Prostate gland (tissue), 2 donors: ENCODE results near the gene RNF4. TPM values are rescaled to one million over a fixed set of nuclear protein-coding genes. Genes with fewer than 3 reads are reported as not detected.
"Not testable (repeated sequence)": the region's sequence is repeated elsewhere in the genome, so short reads cannot be mapped to it uniquely, and the experiment has no call there.

ENCODE experiments used
- DNase-seq: peaks from one replicate; pipeline ENCODE4 v3.0.0-alpha.2; 2019; ENCODE audit warnings: low spot score
- H3K27ac ChIP-seq, 2 donors: fragments of 200-600 bp; sonication (generic); 2 replicates each; pipeline ENCODE4 v1.5.1; 2017 to 2019
- H3K27me3 ChIP-seq: fragments of 200-600 bp; sonication (generic); replicated peaks from 2 replicates; pipeline ENCODE4 v1.5.1; 2019; ENCODE audit not compliant: insufficient read depth
- H3K36me3 ChIP-seq, 2 donors: fragments of 200-600 bp; sonication (generic); 1 replicate in 1 of 2; 2 replicates in 1 of 2; pipeline versions ENCODE4 v1.5.1 to v1.8.1; 2017 to 2019
- H3K4me1 ChIP-seq: fragments of 200-600 bp; sonication (generic); replicated peaks from 2 replicates; pipeline ENCODE4 v1.5.1; 2019
- H3K4me3 ChIP-seq, 2 donors: fragments of 200-600 bp; sonication (generic); 2 replicates each; pipeline ENCODE4 v1.5.1; 2017 to 2019
- H3K9me3 ChIP-seq: fragments of 200-600 bp; sonication (generic); 2 replicates; pipeline ENCODE4 v1.5.1; 2017
- POLR2A ChIP-seq: fragments of 450-650 bp; IDR thresholded peaks from one replicate; pipeline ENCODE4 v1.6.1; 2016; ENCODE audit warnings: antibody characterized with exemption, mild to moderate bottlenecking
- POLR2AphosphoS5 ChIP-seq: sonication (generic); formaldehyde crosslinking; IDR thresholded peaks from one replicate; pipeline ENCODE4 v1.6.1; 2017; ENCODE audit warnings: antibody characterized with exemption
- WGBS: methylation state at CpG from one replicate; pipeline ENCODE4 v1.1.5; 2018; 5-methylcytosine and 5-hydroxymethylcytosine counted together
- intact Hi-C: fragments of 100-400 bp; cut with DNase I; formaldehyde crosslinking; loops from one replicate; pipeline ENCODE4 v1.14.2; 2022
- total RNA-seq, 2 donors: library from RNA; depleted of rRNA; stranded (reverse); fragments of >200 nt; gene quantifications; one replicate each; pipeline ENCODE4 v1.1.0, GENCODE V29; 2016
- TF ChIP-seq, protein P1 (sequence below), 4 experiments: fragments of 200-600 bp in 2 of 4; fragments of 450-650 bp in 2 of 4; sonication (generic) in 2 of 4; IDR thresholded peaks; 1 replicate in 3 of 4; 2 replicates in 1 of 4; pipeline ENCODE4 v1.5.1; 2016 to 2019; ENCODE audit warnings: antibody characterized with exemption in 4 of 4, mild to moderate bottlenecking in 2 of 4, moderate library complexity in 2 of 4

The RNF4 gene
- total RNA-seq, 2 donors from 2014 or later = 33.9 to 56.1 TPM

DNA sequence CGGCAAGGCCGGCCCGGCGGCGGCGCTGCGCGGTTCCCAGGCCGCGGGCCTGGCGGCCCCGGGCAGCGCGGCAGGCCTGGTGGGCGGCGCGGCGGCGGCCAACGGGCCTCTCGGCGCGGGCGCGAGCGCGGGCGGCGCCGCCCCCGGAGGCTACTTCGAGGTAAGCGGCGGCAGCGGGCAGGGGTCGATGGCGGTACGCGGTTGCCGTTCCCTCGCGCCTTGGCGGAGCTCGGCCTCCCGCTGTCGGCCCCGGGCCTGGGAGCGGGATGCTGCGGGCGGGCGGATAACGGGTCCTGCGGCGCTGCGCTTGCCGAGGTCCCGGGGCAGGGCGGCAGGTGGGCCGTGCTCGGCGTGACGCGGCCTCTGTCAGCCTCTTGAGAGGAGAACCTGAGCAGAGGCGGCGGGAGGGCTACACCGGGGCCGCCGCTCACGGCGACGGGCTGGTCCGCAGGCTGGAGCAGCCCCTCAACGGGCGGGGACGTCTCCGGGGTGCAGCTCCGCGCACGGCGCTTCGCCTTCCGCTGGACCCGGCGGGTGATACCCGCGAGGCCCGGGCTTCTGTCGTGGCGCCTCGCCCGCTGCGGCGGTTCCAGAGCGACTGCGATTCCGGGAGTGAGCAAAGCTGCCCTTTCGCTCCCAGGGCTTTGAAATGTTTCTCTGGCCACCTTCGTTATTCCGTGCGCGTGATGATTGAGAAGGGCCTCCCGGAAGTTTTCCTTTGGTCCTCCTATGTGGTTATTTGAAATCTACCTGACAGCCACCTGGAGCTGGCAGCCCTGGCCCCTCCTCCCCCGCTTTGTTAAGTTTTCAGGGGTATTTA, 68.3 kb downstream of the RNF4 start:
- TF ChIP-seq POLR2A (no peak), POLR2AphosphoS5 (peak; percentile 22)
- TF ChIP-seq, protein P1, sequence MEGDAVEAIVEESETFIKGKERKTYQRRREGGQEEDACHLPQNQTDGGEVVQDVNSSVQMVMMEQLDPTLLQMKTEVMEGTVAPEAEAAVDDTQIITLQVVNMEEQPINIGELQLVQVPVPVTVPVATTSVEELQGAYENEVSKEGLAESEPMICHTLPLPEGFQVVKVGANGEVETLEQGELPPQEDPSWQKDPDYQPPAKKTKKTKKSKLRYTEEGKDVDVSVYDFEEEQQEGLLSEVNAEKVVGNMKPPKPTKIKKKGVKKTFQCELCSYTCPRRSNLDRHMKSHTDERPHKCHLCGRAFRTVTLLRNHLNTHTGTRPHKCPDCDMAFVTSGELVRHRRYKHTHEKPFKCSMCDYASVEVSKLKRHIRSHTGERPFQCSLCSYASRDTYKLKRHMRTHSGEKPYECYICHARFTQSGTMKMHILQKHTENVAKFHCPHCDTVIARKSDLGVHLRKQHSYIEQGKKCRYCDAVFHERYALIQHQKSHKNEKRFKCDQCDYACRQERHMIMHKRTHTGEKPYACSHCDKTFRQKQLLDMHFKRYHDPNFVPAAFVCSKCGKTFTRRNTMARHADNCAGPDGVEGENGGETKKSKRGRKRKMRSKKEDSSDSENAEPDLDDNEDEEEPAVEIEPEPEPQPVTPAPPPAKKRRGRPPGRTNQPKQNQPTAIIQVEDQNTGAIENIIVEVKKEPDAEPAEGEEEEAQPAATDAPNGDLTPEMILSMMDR (IDR thresholded peaks at IDR 0.05) = peak in 1 of 4 experiments; percentile 17
- intact Hi-C loops = loop anchor here (5.0 to 10.0 kb wide), 2 partner anchors 220 to 272 kb away; partner anchors contain the start of genes MXD4 and TNIP2
- peak overlapping the region; percentile 84 to 94 for H3K27ac ChIP-seq
- peak; percentile 23 for DNase-seq
- peaks cover 6% of the 10 kb centered on the region for H3K4me1 ChIP-seq
- H3K4me3 ChIP-seq = peak overlapping the region; percentile 54 to 89
- WGBS = under 1% methylated on average over 60 of the region's 103 CpGs
- no peaks in the 10 kb centered on the region for H3K36me3 ChIP-seq
- no peaks in the 10 kb centered on the region for H3K27me3 ChIP-seq
- H3K9me3 ChIP-seq = no peaks in the 10 kb centered on the region

GRCh38 chr4:2543580-2544191, 74.8 kb downstream of the RNF4 start:
- intact Hi-C loops, DNase-seq, H3K4me3 ChIP-seq, H3K27ac ChIP-seq, H3K36me3 ChIP-seq, H3K27me3 ChIP-seq, H3K9me3 ChIP-seq, H3K4me1 ChIP-seq: not testable (repeated sequence)
- 87% methylated on average over 10 of the region's 10 CpGs for WGBS

DNA sequence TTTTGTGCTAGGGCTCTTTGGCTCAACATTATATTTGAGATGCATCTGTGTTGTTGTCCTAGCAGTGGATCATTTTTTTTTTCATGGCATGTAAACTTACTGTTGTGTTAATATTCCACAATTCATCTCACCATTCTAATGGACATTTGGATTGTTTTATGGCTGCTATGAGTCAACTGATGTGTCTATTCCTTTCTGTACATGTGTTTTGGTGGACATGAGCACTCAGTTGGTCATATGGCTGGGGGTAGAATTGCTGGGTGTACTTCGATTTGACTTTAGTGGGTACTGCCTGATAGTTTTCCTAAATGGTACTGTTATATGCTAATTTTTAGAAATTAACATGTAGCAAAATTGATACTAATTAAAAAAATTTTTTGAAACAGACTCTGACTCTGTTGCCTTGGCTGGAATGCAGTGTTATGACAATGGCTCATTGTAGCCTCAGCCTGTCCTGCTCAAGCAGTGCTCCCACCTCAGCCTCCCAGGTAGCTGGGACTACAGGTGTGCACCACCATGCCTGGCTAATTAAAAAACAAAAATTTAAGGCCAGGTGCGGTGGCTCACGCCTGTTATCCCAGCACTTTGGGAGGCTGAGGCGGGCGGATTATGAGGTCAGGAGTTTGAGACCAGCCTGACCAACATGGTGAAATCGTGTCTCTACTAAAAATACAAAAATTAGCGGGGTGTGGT, 76.6 kb downstream of the RNF4 start:
- TF ChIP-seq POLR2AphosphoS5 (no peak), POLR2A (no peak)
- TF ChIP-seq, protein P1 (IDR thresholded peaks at IDR 0.05) = no peak
- no peak for DNase-seq
- 95% methylated on average over 7 of the region's 7 CpGs for WGBS
- H3K27ac ChIP-seq = no peak overlapping the region
- intact Hi-C loops = no loop called here
- no peak overlapping the region for H3K4me3 ChIP-seq
- no peaks in the 10 kb centered on the region for H3K27me3 ChIP-seq
- H3K9me3 ChIP-seq = no peaks in the 10 kb centered on the region
- no peaks in the 10 kb centered on the region for H3K36me3 ChIP-seq
- no peaks in the 10 kb centered on the region for H3K4me1 ChIP-seq

DNA sequence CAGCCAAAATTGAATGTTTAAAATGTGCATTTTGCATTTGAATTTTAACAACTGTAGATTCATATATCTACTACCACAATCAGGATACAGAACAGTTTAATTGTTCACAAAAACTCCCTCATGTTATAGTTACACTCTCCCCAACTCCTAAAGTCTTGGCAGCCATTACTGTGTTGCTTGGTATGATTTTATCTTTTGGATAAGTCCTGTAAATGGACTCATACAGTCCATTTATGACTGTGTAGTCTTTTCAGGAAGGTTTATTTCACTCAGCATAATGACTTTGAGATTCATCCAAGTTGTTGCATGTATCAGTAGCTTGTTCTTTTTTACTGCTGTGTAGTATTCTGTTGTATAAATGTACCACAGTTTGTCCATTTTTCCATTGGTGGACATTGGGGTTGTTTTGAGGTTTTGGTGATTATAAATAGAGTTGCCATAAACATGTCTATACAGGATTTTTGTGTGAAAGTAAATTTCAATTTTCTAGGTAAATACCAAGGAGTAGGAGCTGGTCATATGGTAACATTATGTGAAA, 77.4 kb downstream of the RNF4 start:
- intact Hi-C loops = no loop called here
- H3K27me3 ChIP-seq = no peaks in the 10 kb centered on the region
- TF ChIP-seq POLR2A (no peak), POLR2AphosphoS5 (no peak)
- TF ChIP-seq, protein P1 (IDR thresholded peaks at IDR 0.05) = no peak
- no peak for DNase-seq
- H3K36me3 ChIP-seq = no peaks in the 10 kb centered on the region
- no peaks in the 10 kb centered on the region for H3K4me1 ChIP-seq
- no peaks in the 10 kb centered on the region for H3K9me3 ChIP-seq
- no peak overlapping the region for H3K27ac ChIP-seq
- no peak overlapping the region for H3K4me3 ChIP-seq

DNA sequence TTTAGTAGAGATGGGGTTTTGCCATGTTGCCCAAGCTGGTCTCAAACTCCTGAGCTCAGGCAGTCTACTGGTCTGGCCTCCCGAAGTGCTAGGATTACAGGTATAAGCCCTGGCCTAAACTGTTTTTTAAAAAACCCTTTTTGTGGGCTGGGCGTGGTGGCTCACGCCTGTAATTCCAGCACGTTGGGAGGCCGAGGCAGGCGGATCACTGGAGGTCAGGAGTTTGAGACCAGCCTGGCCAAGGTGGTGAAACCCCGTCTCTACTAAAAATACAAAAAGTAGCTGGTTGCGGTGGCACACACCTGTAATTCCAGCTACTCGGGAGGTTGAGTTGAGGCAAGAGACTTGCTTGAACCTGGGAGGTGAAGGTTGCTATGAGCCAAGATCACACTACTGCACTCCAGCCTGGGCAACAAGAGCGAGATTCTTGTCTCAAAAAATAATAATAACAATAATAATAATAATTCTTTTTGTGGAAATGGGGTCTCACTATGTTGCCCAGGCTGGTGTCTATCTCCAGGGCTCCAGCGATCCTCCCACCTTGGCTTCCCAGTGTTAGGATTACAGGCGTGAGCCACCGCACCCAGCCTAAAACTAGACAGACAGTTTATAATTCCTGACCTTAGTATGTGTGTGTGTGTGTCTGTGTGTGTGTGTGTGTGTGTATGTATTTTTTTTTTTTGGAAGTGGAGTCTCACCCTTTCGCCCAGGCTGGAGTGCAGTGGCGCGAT, 78.2 kb downstream of the RNF4 start:
- H3K4me3 ChIP-seq, H3K27ac ChIP-seq, DNase-seq, H3K4me1 ChIP-seq, H3K27me3 ChIP-seq, intact Hi-C loops, H3K36me3 ChIP-seq, H3K9me3 ChIP-seq: not testable (repeated sequence)
- 96% methylated on average over 16 of the region's 16 CpGs for WGBS
